Thyroid gland (tissue), 4 donors: ENCODE data around the gene NCKAP5.

Source experiments
- POLR2A ChIP-seq, 2 donors: fragments of 450-650 bp; IDR thresholded peaks; one replicate each; pipeline ENCODE4 v1.6.1; 2017; ENCODE audit warnings: antibody characterized with exemption in 2 of 2, mild to moderate bottlenecking in 2 of 2, moderate library complexity in 1 of 2
- TF ChIP-seq, protein P1 (sequence below), 6 experiments: fragments of 200-600 bp in 3 of 6; fragments of 450-650 bp in 3 of 6; sonication (generic) in 3 of 6; IDR thresholded peaks; one replicate each; pipeline ENCODE4 v1.5.1; 2016 to 2019; ENCODE audit warnings: antibody characterized with exemption in 6 of 6, mild to moderate bottlenecking in 2 of 6, inconsistent platforms in 1 of 6, moderate library complexity in 1 of 6

DNA sequence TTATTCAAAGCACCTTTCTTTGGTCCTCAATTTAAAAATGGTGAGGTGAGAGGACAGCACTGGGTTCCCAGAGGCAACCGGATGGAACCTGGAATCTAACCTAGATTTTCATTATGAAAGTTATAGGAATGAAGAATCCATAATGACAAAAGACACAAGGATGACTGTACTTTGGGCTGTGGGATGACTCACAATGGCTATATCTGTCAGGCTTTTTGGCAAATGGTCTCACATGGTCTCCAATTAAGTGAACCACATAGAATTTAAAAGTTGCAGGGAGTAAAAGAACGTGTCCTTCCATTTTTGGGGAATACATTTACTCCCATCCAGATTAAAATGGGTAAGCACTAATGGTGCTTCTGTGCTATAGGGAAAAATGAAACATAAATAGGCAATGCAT is 866.5 kb downstream of the NCKAP5 start:
- TF ChIP-seq POLR2A (IDR thresholded peaks at IDR 0.05), result no peak
- TF ChIP-seq, protein P1, sequence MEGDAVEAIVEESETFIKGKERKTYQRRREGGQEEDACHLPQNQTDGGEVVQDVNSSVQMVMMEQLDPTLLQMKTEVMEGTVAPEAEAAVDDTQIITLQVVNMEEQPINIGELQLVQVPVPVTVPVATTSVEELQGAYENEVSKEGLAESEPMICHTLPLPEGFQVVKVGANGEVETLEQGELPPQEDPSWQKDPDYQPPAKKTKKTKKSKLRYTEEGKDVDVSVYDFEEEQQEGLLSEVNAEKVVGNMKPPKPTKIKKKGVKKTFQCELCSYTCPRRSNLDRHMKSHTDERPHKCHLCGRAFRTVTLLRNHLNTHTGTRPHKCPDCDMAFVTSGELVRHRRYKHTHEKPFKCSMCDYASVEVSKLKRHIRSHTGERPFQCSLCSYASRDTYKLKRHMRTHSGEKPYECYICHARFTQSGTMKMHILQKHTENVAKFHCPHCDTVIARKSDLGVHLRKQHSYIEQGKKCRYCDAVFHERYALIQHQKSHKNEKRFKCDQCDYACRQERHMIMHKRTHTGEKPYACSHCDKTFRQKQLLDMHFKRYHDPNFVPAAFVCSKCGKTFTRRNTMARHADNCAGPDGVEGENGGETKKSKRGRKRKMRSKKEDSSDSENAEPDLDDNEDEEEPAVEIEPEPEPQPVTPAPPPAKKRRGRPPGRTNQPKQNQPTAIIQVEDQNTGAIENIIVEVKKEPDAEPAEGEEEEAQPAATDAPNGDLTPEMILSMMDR (IDR thresholded peaks at IDR 0.05), result no peak
